SK-N-MC (cell line): ENCODE results near the gene TMEM204.

ENCODE experiments used
- DNase-seq: peaks from one replicate; pipeline ENCODE4 v3.0.0-alpha.2; 2011; ENCODE audit warnings: low read depth, low spot score
- H3K27ac ChIP-seq: fragments of 200-600 bp; sonication (generic); 2 replicates; pipeline ENCODE4 v1.5.1; 2016; ENCODE audit warnings: mixed run types
- H3K36me3 ChIP-seq: fragments of 200-600 bp; sonication (generic); 2 replicates; pipeline ENCODE4 v1.6.1; 2017; ENCODE audit warnings: antibody characterized with exemption, low read length, mixed read lengths; ENCODE audit not compliant: insufficient read depth
- H3K4me3 ChIP-seq: fragments of 200-600 bp; sonication (generic); 2 replicates; pipeline ENCODE4 v1.5.1; 2016
- H3K9ac ChIP-seq: fragments of 200-600 bp; sonication (generic); 2 replicates; pipeline ENCODE4 v1.8.0; 2017; ENCODE audit warnings: mixed run types, mixed read lengths; ENCODE audit not compliant: insufficient read length
- H3K9me3 ChIP-seq: fragments of 200-600 bp; sonication (generic); 2 replicates; pipeline ENCODE4 v1.6.1; 2017; ENCODE audit warnings: low read depth, mild to moderate bottlenecking, antibody characterized with exemption, low read length, moderate library complexity, mixed read lengths
- EZH2 ChIP-seq: fragments of 200-600 bp; sonication (generic); IDR thresholded peaks from one replicate; pipeline ENCODE4 v1.6.1; 2017; ENCODE audit warnings: antibody characterized with exemption
- FOXP2 ChIP-seq: optimal IDR thresholded peaks from 2 replicates; pipeline ENCODE3; 2011; ENCODE audit warnings: mild to moderate bottlenecking, moderate library complexity; ENCODE audit not compliant: insufficient read depth; ENCODE audit errors: extremely low read length, control extremely low read depth
- POLR2AphosphoS5 ChIP-seq: IDR thresholded peaks from 2 replicates; pipeline ENCODE4 v1.6.1; 2012; ENCODE audit warnings: mild to moderate bottlenecking, low read depth, low read length, borderline replicate concordance

TMEM204 gene

GRCh38 chr16:1538804-1539520 lies 5.5 kb downstream of the TMEM204 start:
- H3K27ac ChIP-seq = no peak overlapping the region
- TF ChIP-seq EZH2 (no peak), FOXP2 (no peak), POLR2AphosphoS5 (no peak)
- H3K4me3 ChIP-seq = no peak overlapping the region
- no peak for DNase-seq
- no peaks in the 10 kb centered on the region for H3K36me3 ChIP-seq
- no peaks in the 10 kb centered on the region for H3K9me3 ChIP-seq
- H3K9ac ChIP-seq = no peak overlapping the region

- H3K9me3 ChIP-seq = no peaks in the 10 kb centered on the region
- H3K36me3 ChIP-seq = no peaks in the 10 kb centered on the region
- no peak overlapping the region for H3K4me3 ChIP-seq
- H3K9ac ChIP-seq = no peak overlapping the region
- H3K27ac ChIP-seq = no peak overlapping the region
- no peak for DNase-seq
- TF ChIP-seq EZH2 (no peak), POLR2AphosphoS5 (no peak), FOXP2 (no peak)
Measured at GRCh38 chr16:1539720-1540555, 6.5 kb downstream of the TMEM204 start.

- no peaks in the 10 kb centered on the region for H3K9me3 ChIP-seq
- H3K4me3 ChIP-seq = no peak overlapping the region
- H3K9ac ChIP-seq = no peak overlapping the region
- H3K27ac ChIP-seq = no peak overlapping the region
- DNase-seq = no peak
- H3K36me3 ChIP-seq = no peaks in the 10 kb centered on the region
- TF ChIP-seq EZH2 = no peak
- TF ChIP-seq FOXP2 = no peak
- no peak for TF ChIP-seq POLR2AphosphoS5
Measured at GRCh38 chr16:1540556-1540855, 7.0 kb downstream of the TMEM204 start.

- Histone ChIP-seq H3K27ac (no peak overlapping the region), H3K9me3 (no peaks in the 10 kb centered on the region), H3K9ac (no peak overlapping the region), H3K36me3 (no peaks in the 10 kb centered on the region), H3K4me3 (no peak overlapping the region)
- TF ChIP-seq FOXP2 = no peak
- no peak for DNase-seq
Measured at GRCh38 chr16:1541293-1542165, 8.1 kb downstream of the TMEM204 start.

GRCh38 chr16:1542166-1542500 lies 8.7 kb downstream of the TMEM204 start:
- Histone ChIP-seq H3K36me3 (no peaks in the 10 kb centered on the region), H3K9ac (no peak overlapping the region), H3K4me3 (no peak overlapping the region), H3K27ac (no peak overlapping the region), H3K9me3 (no peaks in the 10 kb centered on the region)
- DNase-seq = no peak
- TF ChIP-seq FOXP2 (no peak), POLR2AphosphoS5 (no peak), EZH2 (no peak)

GRCh38 chr16:1542533-1542932 lies 9.1 kb downstream of the TMEM204 start:
- Histone ChIP-seq H3K27ac (no peak overlapping the region), H3K36me3 (no peaks in the 10 kb centered on the region), H3K9me3 (no peaks in the 10 kb centered on the region), H3K9ac (no peak overlapping the region), H3K4me3 (no peak overlapping the region)
- DNase-seq = no peak
- TF ChIP-seq FOXP2 = no peak

GRCh38 chr16:1543085-1543896 lies 9.8 kb downstream of the TMEM204 start:
- H3K4me3 ChIP-seq = peak overlapping the region; percentile 57
- no peak overlapping the region for H3K9ac ChIP-seq
- DNase-seq = peak; percentile 20
- TF ChIP-seq POLR2AphosphoS5 (no peak), FOXP2 (no peak), EZH2 (no peak)
- no peaks in the 10 kb centered on the region for H3K9me3 ChIP-seq
- H3K27ac ChIP-seq = no peak overlapping the region
- H3K36me3 ChIP-seq = no peaks in the 10 kb centered on the region
